Gastroesophageal sphincter (tissue), 4 donors: ENCODE data around the gene RPLP1. TPM values are rescaled to one million over a fixed set of nuclear protein-coding genes. Genes with fewer than 3 reads are reported as not detected.

Experiments
- ATAC-seq: fragments of 150-250 bp; one replicate; pipeline ENCODE4 v1.9.1; 2016; ENCODE audit warnings: mild to moderate bottlenecking, moderate library complexity
- H3K27ac ChIP-seq, 4 donors: fragments of 200-600 bp; sonication (generic) in 3 of 4; 1 replicate in 3 of 4; 2 replicates in 1 of 4; pipeline ENCODE4 v1.5.1; 2016 to 2019
- H3K27me3 ChIP-seq: fragments of 200-600 bp; sonication (generic); one replicate; pipeline ENCODE4 v1.5.1; 2019
- H3K36me3 ChIP-seq, 2 donors: fragments of 200-600 bp; sonication (generic); one replicate each; pipeline ENCODE4 v1.5.1; 2019; ENCODE audit warnings: control low read depth in 1 of 2
- H3K4me1 ChIP-seq, 3 donors: fragments of 200-600 bp; sonication (generic); 1 replicate in 2 of 3; 2 replicates in 1 of 3; pipeline ENCODE4 v1.5.1; 2016 to 2019; ENCODE audit warnings: control low read depth in 2 of 3
- H3K4me3 ChIP-seq, 2 donors: fragments of 200-600 bp; sonication (generic); one replicate each; pipeline ENCODE4 v1.5.1; 2019; ENCODE audit warnings: mild to moderate bottlenecking in 1 of 2, moderate library complexity in 1 of 2
- H3K9me3 ChIP-seq, 3 donors: fragments of 200-600 bp; sonication (generic); one replicate each; pipeline ENCODE4 v1.5.1; 2017 to 2019; ENCODE audit warnings: control low read depth in 2 of 3
- CTCF ChIP-seq, 4 experiments: fragments of 200-600 bp in 2 of 4; fragments of 450-650 bp in 2 of 4; sonication (generic) in 1 of 4; IDR thresholded peaks; one replicate each; pipeline ENCODE4 v1.5.1; 2017 to 2019; ENCODE audit warnings: antibody characterized with exemption in 4 of 4, mild to moderate bottlenecking in 2 of 4, moderate library complexity in 2 of 4
- EP300 ChIP-seq: sonication (generic); formaldehyde crosslinking; IDR thresholded peaks from one replicate; pipeline ENCODE4 v1.6.1; 2017; ENCODE audit warnings: antibody characterized with exemption, mild to moderate bottlenecking
- POLR2A ChIP-seq, 2 donors: fragments of 450-650 bp; IDR thresholded peaks; one replicate each; pipeline ENCODE4 v1.6.1; 2017; ENCODE audit warnings: antibody characterized with exemption in 2 of 2, mild to moderate bottlenecking in 2 of 2, moderate library complexity in 1 of 2
- POLR2AphosphoS5 ChIP-seq: sonication (generic); formaldehyde crosslinking; IDR thresholded peaks from one replicate; pipeline ENCODE4 v1.6.1; 2017; ENCODE audit warnings: antibody characterized with exemption
- WGBS, 2 donors: methylation state at CpG; one replicate each; pipeline ENCODE4 v1.1.5; 2018; ENCODE audit warnings: low coverage in 1 of 2; 5-methylcytosine and 5-hydroxymethylcytosine counted together
- total RNA-seq, 4 donors: library from RNA; depleted of rRNA; stranded (reverse); fragments of >200 nt; gene quantifications; one replicate each; pipeline ENCODE4 v1.1.0, GENCODE V29; 2016

RPLP1 gene
- total RNA-seq, 4 donors from 2014 or later, result 337 to 657 (median 426) TPM

GRCh38 chr15:69454953-69455352 lies 2.3 kb downstream of the RPLP1 start:
- peak overlapping the region in 1 of 4 donors; percentile 38 for H3K27ac ChIP-seq
- TF ChIP-seq CTCF (IDR thresholded peaks at IDR 0.05), result no peak
- TF ChIP-seq POLR2A (IDR thresholded peaks at IDR 0.05), result no peak
- no peak for TF ChIP-seq POLR2AphosphoS5
- no peak for TF ChIP-seq EP300

GRCh38 chr15:69456208-69457166 lies 3.9 kb downstream of the RPLP1 start:
- 74 to 76% methylated on average over 11 to 13 of the region's 13 CpGs for WGBS, 2 donors
- no peak for ATAC-seq
- peak; percentile 27 for TF ChIP-seq POLR2AphosphoS5
- TF ChIP-seq POLR2A (IDR thresholded peaks at IDR 0.05), result no peak
- no peak for TF ChIP-seq EP300

More at GRCh38 chr15:69454953-69455352, 2.3 kb downstream of the RPLP1 start:
- 19 to 43% methylated on average over 5 of the region's 5 CpGs for WGBS, 2 donors
- peaks cover 0 to 52% (median 15%) of the 10 kb centered on the region in 3 donors for H3K4me1 ChIP-seq
- no peaks in the 10 kb centered on the region for H3K9me3 ChIP-seq
- H3K27me3 ChIP-seq, result no peaks in the 10 kb centered on the region
- peak overlapping the region in 1 of 2 donors; percentile 96 for H3K4me3 ChIP-seq
- ATAC-seq, result no peak
- H3K36me3 ChIP-seq, result peaks cover 0 to 34% of the 10 kb centered on the region in 2 donors

GRCh38 chr15:69457304-69458280 lies 5.0 kb downstream of the RPLP1 start:
- WGBS, 2 donors, result 62 to 69% methylated on average over 5 to 6 of the region's 8 CpGs
- H3K4me1 ChIP-seq, result peaks cover 0 to 67% (median 22%) of the 10 kb centered on the region in 3 donors

More at GRCh38 chr15:69456208-69457166, 3.9 kb downstream of the RPLP1 start:
- Histone ChIP-seq H3K4me3 (no peak overlapping the region), H3K36me3 (peaks cover 0 to 34% of the 10 kb centered on the region in 2 donors), H3K27me3 (no peaks in the 10 kb centered on the region), H3K27ac (peak overlapping the region in 1 of 4 donors; percentile 37), H3K4me1 (peaks cover 0 to 67% (median 15%) of the 10 kb centered on the region in 3 donors), H3K9me3 (no peaks in the 10 kb centered on the region)

GRCh38 chr15:69459066-69459465 lies 6.4 kb downstream of the RPLP1 start:
- ATAC-seq, result no peak
- 54 to 77% methylated on average over 2 of the region's 2 CpGs for WGBS, 2 donors
- H3K4me3 ChIP-seq, result no peak overlapping the region
- peaks cover 0 to 69% (median 23%) of the 10 kb centered on the region in 3 donors for H3K4me1 ChIP-seq
- H3K36me3 ChIP-seq, result peaks cover 0 to 34% of the 10 kb centered on the region in 2 donors
- peak overlapping the region in 3 of 4 donors; percentile 2 to 37 (median 23) for H3K27ac ChIP-seq
- H3K27me3 ChIP-seq, result no peaks in the 10 kb centered on the region
- TF ChIP-seq POLR2AphosphoS5, result no peak
- TF ChIP-seq EP300, result no peak
- no peak for TF ChIP-seq POLR2A (IDR thresholded peaks at IDR 0.05)
- TF ChIP-seq CTCF (IDR thresholded peaks at IDR 0.05), result no peak
- H3K9me3 ChIP-seq, result no peaks in the 10 kb centered on the region

More at GRCh38 chr15:69457304-69458280, 5.0 kb downstream of the RPLP1 start:
- Histone ChIP-seq H3K4me3 (no peak overlapping the region), H3K27me3 (no peaks in the 10 kb centered on the region), H3K27ac (peak overlapping the region in 1 of 4 donors; percentile 37), H3K9me3 (no peaks in the 10 kb centered on the region), H3K36me3 (peaks cover 0 to 34% of the 10 kb centered on the region in 2 donors)
- TF ChIP-seq CTCF (IDR thresholded peaks at IDR 0.05), result no peak
- TF ChIP-seq POLR2AphosphoS5, result no peak
- no peak for TF ChIP-seq POLR2A (IDR thresholded peaks at IDR 0.05)
- no peak for TF ChIP-seq EP300
- ATAC-seq, result no peak
